IPS-20b (cell line): ENCODE measurements around the gene DROSHA.
A peak's percentile ranks its signal among the peaks of the same experiment; 100 is the strongest.
"Not testable (repeated sequence)": the region's sequence is repeated elsewhere in the genome, so short reads cannot be mapped to it uniquely, and the experiment has no call there.

Experiments used
- H3K27ac ChIP-seq: one replicate; pipeline ENCODE4 v1.5.1; 2013; ENCODE audit warnings: low read length
- H3K27me3 ChIP-seq: 2 replicates; pipeline ENCODE4 v1.6.1; 2013; ENCODE audit warnings: mild to moderate bottlenecking, low read length, inconsistent platforms; ENCODE audit not compliant: insufficient read depth
- H3K36me3 ChIP-seq: 2 replicates; pipeline ENCODE4 v1.6.1; 2013; ENCODE audit warnings: low read depth, mild to moderate bottlenecking, inconsistent platforms, low read length, moderate library complexity; ENCODE audit not compliant: insufficient read depth
- H3K4me1 ChIP-seq: 2 replicates; pipeline ENCODE4 v1.6.1; 2013; ENCODE audit warnings: mild to moderate bottlenecking, control low read depth, inconsistent platforms, low read length, moderate library complexity; ENCODE audit not compliant: insufficient read depth
- H3K4me3 ChIP-seq: 2 replicates; pipeline ENCODE4 v1.5.1; 2013; ENCODE audit warnings: mild to moderate bottlenecking, low read length, inconsistent platforms
- H3K9ac ChIP-seq: 2 replicates; pipeline ENCODE4 v1.6.1; 2013; ENCODE audit warnings: low read depth, mild to moderate bottlenecking, inconsistent platforms, low read length, moderate library complexity
- H3K9me3 ChIP-seq: 2 replicates; pipeline ENCODE4 v1.6.1; 2013; ENCODE audit warnings: mild to moderate bottlenecking, low read depth, low read length, inconsistent platforms; ENCODE audit not compliant: insufficient read depth

Gene DROSHA

GRCh38 chr5:31554552-31554951, 22.7 kb upstream of the DROSHA start:
- Histone ChIP-seq H3K4me1 (no peaks in the 10 kb centered on the region), H3K9me3 (no peaks in the 10 kb centered on the region), H3K36me3 (peaks cover 53% of the 10 kb centered on the region), H3K27ac (no peak overlapping the region), H3K4me3 (no peak overlapping the region), H3K27me3 (no peaks in the 10 kb centered on the region), H3K9ac (no peak overlapping the region)

DNA sequence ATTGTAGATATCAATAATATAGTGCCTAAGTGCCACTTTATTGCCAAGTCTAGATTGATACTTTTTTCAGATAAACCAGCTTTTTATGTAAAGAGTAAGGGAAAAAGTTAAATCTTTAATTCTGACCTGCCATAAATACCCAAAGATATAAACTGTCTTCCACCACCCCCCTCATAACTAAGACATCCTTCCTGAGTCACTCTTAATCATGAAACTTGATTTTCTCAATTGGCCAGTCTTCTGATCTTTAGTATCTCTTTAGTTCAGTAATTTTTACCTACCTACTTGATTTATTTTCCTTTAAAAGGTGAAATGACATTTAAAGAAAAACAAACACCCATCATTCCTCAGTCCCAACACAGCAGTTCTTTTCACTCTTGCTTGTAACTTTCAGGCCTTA, 22.0 kb upstream of the DROSHA start:
- Histone ChIP-seq H3K9ac (no peak overlapping the region), H3K4me1 (no peaks in the 10 kb centered on the region), H3K4me3 (no peak overlapping the region), H3K27me3 (no peaks in the 10 kb centered on the region), H3K9me3 (no peaks in the 10 kb centered on the region), H3K27ac (no peak overlapping the region), H3K36me3 (peaks cover 53% of the 10 kb centered on the region)

DNA sequence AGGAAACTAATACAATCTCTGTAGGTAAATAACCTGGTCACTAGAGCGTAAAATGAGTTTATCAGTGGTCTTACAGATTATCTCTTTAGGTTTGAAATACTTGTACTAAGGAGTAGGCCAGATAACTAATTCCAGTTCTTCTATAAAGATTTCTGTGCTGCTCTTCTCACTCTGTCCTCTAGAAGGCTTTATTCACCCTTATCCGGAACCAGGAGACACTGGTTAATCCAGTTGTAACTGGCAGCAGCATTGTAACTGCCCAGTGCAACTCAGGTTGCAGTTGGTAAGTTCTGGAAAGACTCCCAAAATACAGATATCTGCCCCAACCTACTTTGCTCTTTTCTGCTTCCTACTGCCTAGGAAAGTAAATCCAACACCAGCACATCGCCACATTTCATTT, 20.0 kb upstream of the DROSHA start:
- no peaks in the 10 kb centered on the region for H3K27me3 ChIP-seq
- H3K36me3 ChIP-seq = peaks cover 60% of the 10 kb centered on the region
- no peaks in the 10 kb centered on the region for H3K4me1 ChIP-seq
- H3K9me3 ChIP-seq = no peaks in the 10 kb centered on the region
- no peak overlapping the region for H3K27ac ChIP-seq
- no peak overlapping the region for H3K4me3 ChIP-seq
- no peak overlapping the region for H3K9ac ChIP-seq

DNA sequence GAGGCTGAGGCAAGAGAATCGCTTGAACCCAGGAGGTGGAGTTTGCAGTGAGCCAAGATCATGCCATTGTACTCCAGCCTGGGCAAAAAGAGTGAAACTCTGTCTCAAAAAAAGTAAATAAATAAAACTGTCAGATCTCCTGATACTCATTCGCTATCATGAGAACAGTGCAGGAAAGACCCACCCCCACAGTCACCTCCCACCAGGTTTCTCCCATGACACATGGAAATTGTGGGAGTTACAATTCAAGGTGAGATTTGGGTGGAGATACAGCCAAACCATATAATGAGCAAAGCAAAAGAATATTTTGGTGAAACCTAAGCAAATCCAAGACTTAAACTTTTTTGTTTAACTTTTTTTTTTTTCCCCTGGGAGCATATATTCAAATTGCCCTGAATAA, 17.2 kb upstream of the DROSHA start:
- not testable (repeated sequence) for H3K4me3 ChIP-seq, H3K9me3 ChIP-seq, H3K27ac ChIP-seq, H3K4me1 ChIP-seq, H3K9ac ChIP-seq, H3K27me3 ChIP-seq
- peaks cover 64% of the 10 kb centered on the region for H3K36me3 ChIP-seq

GRCh38 chr5:31537851-31538250, 6.0 kb upstream of the DROSHA start:
- Histone ChIP-seq H3K9me3 (no peaks in the 10 kb centered on the region), H3K4me1 (peaks cover 7% of the 10 kb centered on the region; the same call in 1 of the 2 replicates), H3K36me3 (peaks cover 89% of the 10 kb centered on the region), H3K27me3 (no peaks in the 10 kb centered on the region), H3K9ac (no peak overlapping the region), H3K27ac (no peak overlapping the region), H3K4me3 (no peak overlapping the region)

- no peak overlapping the region for H3K27ac ChIP-seq
- no peak overlapping the region for H3K4me3 ChIP-seq
- no peak overlapping the region for H3K9ac ChIP-seq
- peaks cover 7% of the 10 kb centered on the region; the same call in 1 of the 2 replicates for H3K4me1 ChIP-seq
- H3K36me3 ChIP-seq = peaks cover 84% of the 10 kb centered on the region
- H3K27me3 ChIP-seq = no peaks in the 10 kb centered on the region
- H3K9me3 ChIP-seq = no peaks in the 10 kb centered on the region
These were observed 5.5 kb upstream of the DROSHA start for GRCh38 chr5:31537349-31537748.

DNA sequence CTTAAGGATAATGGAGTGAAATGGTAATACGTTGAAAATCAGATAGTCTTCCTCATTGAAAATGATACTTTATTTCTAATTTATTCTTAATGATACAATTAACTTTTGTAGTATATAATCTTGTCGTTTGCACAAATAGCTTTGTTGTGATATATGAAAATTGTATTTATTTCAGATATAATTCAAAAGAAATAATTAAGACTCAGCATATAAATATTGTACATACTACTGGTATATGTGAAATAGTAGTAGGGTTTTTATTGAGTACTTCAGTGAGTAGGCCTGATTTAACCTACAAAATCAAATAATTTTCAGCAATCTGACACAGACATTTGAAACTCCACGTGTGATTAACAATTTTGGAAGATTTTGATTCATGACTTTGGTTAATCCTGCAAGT, 5.0 kb upstream of the DROSHA start:
- no peaks in the 10 kb centered on the region for H3K27me3 ChIP-seq
- H3K9me3 ChIP-seq = no peaks in the 10 kb centered on the region
- H3K9ac ChIP-seq = no peak overlapping the region
- peaks cover 80% of the 10 kb centered on the region for H3K36me3 ChIP-seq
- H3K27ac ChIP-seq = no peak overlapping the region
- H3K4me3 ChIP-seq = no peak overlapping the region
- H3K4me1 ChIP-seq = peaks cover 7% of the 10 kb centered on the region; the same call in 1 of the 2 replicates

DNA sequence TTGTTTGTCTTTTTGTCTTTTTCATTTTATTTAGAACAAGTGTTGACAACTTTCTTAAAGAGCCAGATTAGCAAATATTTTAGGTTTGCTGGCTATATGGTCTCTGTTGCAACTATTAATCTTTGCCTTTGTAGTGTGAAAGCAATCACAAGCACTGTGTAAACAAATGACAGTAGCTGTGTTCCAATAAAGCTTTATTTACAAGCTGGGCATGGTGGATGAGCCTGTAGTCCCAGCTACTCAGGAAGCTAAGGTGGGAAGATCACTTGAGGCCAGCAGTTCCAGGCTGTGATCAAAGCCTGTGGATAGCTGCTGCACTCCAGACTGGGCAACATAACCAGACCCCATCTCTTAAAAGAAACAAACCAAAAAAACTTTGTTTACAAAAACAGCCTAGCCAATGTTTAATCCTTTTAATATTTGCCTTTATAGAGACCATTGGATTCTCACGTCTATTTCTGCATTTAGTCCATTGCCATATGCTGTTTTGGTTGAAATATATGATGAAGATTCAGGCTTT, 2.7 kb upstream of the DROSHA start:
- H3K27ac ChIP-seq = no peak overlapping the region
- no peaks in the 10 kb centered on the region for H3K27me3 ChIP-seq
- H3K4me3 ChIP-seq = no peak overlapping the region
- H3K36me3 ChIP-seq = peaks cover 65% of the 10 kb centered on the region
- no peaks in the 10 kb centered on the region for H3K9me3 ChIP-seq
- peaks cover 11% of the 10 kb centered on the region; the same call in 1 of the 2 replicates for H3K4me1 ChIP-seq
- H3K9ac ChIP-seq = no peak overlapping the region

- H3K4me1 ChIP-seq = peaks cover 11% of the 10 kb centered on the region; the same call in 1 of the 2 replicates
- H3K27ac ChIP-seq = no peak overlapping the region
- H3K9me3 ChIP-seq = no peaks in the 10 kb centered on the region
- H3K4me3 ChIP-seq = peak overlapping the region; percentile 100
- H3K9ac ChIP-seq = peak overlapping the region; percentile 93
- H3K36me3 ChIP-seq = peaks cover 63% of the 10 kb centered on the region
- no peaks in the 10 kb centered on the region for H3K27me3 ChIP-seq
These were observed 378 bp downstream of the DROSHA start for GRCh38 chr5:31531543-31531887.

- peak overlapping the region; percentile 93 for H3K9ac ChIP-seq
- peak overlapping the region; percentile 100 for H3K4me3 ChIP-seq
- no peaks in the 10 kb centered on the region for H3K27me3 ChIP-seq
- peaks cover 63% of the 10 kb centered on the region for H3K36me3 ChIP-seq
- H3K9me3 ChIP-seq = no peaks in the 10 kb centered on the region
- H3K27ac ChIP-seq = no peak overlapping the region
- H3K4me1 ChIP-seq = peaks cover 11% of the 10 kb centered on the region; the same call in 1 of the 2 replicates
These were observed 1.2 kb downstream of the DROSHA start for GRCh38 chr5:31530541-31531265.

DNA sequence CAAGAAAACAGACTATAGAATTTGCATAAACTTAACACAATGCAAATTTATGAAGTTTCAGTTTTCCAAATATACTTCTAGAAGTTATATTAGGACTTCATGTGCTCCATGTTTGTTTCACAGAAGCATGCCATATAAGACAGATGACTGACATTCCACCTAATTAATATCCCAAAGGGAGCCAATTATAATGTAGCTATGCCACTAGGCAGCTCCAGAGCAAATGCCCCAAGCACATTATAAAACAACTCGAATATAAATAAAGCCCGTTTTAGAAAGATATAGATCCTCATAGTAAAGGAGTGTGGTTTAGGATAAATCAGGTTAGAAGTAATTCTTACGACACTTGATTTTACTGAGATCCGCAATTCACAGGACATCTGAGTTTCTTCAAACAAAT, 8.9 kb downstream of the DROSHA start:
- H3K9me3 ChIP-seq = no peaks in the 10 kb centered on the region
- no peak overlapping the region for H3K27ac ChIP-seq
- H3K36me3 ChIP-seq = peaks cover 90% of the 10 kb centered on the region
- no peak overlapping the region for H3K4me3 ChIP-seq
- no peaks in the 10 kb centered on the region for H3K27me3 ChIP-seq
- H3K4me1 ChIP-seq = no peaks in the 10 kb centered on the region
- no peak overlapping the region for H3K9ac ChIP-seq

GRCh38 chr5:31516802-31517201, 15.1 kb downstream of the DROSHA start:
- Histone ChIP-seq H3K9ac (no peak overlapping the region), H3K27me3 (no peaks in the 10 kb centered on the region), H3K4me3 (no peak overlapping the region), H3K4me1 (no peaks in the 10 kb centered on the region), H3K9me3 (no peaks in the 10 kb centered on the region), H3K27ac (no peak overlapping the region), H3K36me3 (peaks cover 80% of the 10 kb centered on the region)
